Measurements from ENCODE around the gene TRAF7. TPM values are rescaled to one million over a fixed set of nuclear protein-coding genes. Genes with fewer than 3 reads are reported as not detected.

The TRAF7 gene
- total RNA-seq, 1 experiment from 2014 or later: 160 TPM

GRCh38 chr16:2226245-2226793 is 70.7 kb downstream of the TRAF7 start:
- Histone ChIP-seq H3K4me2 (ENCODE audit: low read length) (peak overlapping the region; percentile 75), H3K27me3 (ENCODE audit: insufficient read depth, low read length) (no peaks in the 10 kb centered on the region), H3K27ac (ENCODE audit: low read depth, low read length) (peak overlapping the region; percentile 97), H3K36me3 (ENCODE audit: control insufficient read depth in 1 of 2, insufficient read depth in 2 of 2, low read length in 2 of 2) (peaks cover 6 to 16% of the 10 kb centered on the region in 2 experiments; a peak in 3 of 4 replicates), H3K4me3 (replicated peaks in 1 of 2; ENCODE audit: low read depth in 1 of 2, low read length in 2 of 2) (no peak overlapping the region), H3K9me3 (ENCODE audit: control insufficient read depth in 1 of 2, insufficient read depth in 1 of 2, low read depth in 1 of 2, low read length in 2 of 2) (no peaks in the 10 kb centered on the region), H4K20me1 (ENCODE audit: insufficient read depth) (no peaks in the 10 kb centered on the region; the same call in 1 of the 2 replicates), H3K9me2 (ENCODE audit: insufficient read depth) (no peaks in the 10 kb centered on the region), H3K4me1 (ENCODE audit: control insufficient read depth in 1 of 2, insufficient read depth in 2 of 2, low read length in 2 of 2) (peaks cover 25 to 30% of the 10 kb centered on the region in 2 experiments), H3K9ac (ENCODE audit: low read length) (no peak overlapping the region), H3K79me2 (ENCODE audit: insufficient read depth, low read length) (peaks cover 63% of the 10 kb centered on the region), H2AFZ (ENCODE audit: low read depth, low read length, poor library complexity, severe bottlenecking) (no peak overlapping the region)
- DNase-seq (ENCODE audit: low read depth, low spot score): no peak
- BruUV-seq (replicated peaks): TSS peak; percentile 11
- no peak for ATAC-seq
- intact Hi-C loops (cut with micrococcal nuclease): no loop called here
- TF ChIP-seq SIN3A (IDR thresholded peaks at IDR 0.05; ENCODE audit: low read depth) (no peak), SP1 (IDR thresholded peaks at IDR 0.05; ENCODE audit: low read depth) (no peak), POLR2A (IDR thresholded peaks at IDR 0.05; ENCODE audit: borderline replicate concordance, extremely low read depth, insufficient read depth, insufficient read length) (no peak), EZH2 (IDR thresholded peaks at IDR 0.05) (no peak)
- RAD21 ChIA-PET (ENCODE audit: low non-redundant PET in 1 of 2, low total read pairs in 2 of 2, uncharacterized antibody in 2 of 2, unreplicated experiment in 2 of 2): interaction anchor here (0.6 to 1.1 kb wide), 3 partner anchors 8 to 32 kb away, joined by 3 to 4 read pairs (median 3); no protein-coding TSS in a partner anchor
- POLR2A ChIA-PET: interaction anchor here (0.6 to 1.4 kb wide), 5 partner anchors 13 to 525 kb away, joined by 3 to 6 read pairs (median 4); partner anchors contain the start of genes ECI1 and TRAF7
- CTCF ChIA-PET: no interaction called here

GRCh38 chr16:2226918-2227317 is 71.3 kb downstream of the TRAF7 start:
- H3K79me2 ChIP-seq (ENCODE audit: insufficient read depth, low read length): peaks cover 63% of the 10 kb centered on the region
- peaks cover 9 to 16% of the 10 kb centered on the region in 2 experiments; a peak in 3 of 4 replicates for H3K36me3 ChIP-seq (ENCODE audit: control insufficient read depth in 1 of 2, insufficient read depth in 2 of 2, low read length in 2 of 2)
- no peak overlapping the region for H2AFZ ChIP-seq (ENCODE audit: low read depth, low read length, poor library complexity, severe bottlenecking)
- H4K20me1 ChIP-seq (ENCODE audit: insufficient read depth): no peaks in the 10 kb centered on the region; the same call in 1 of the 2 replicates
- no peaks in the 10 kb centered on the region for H3K27me3 ChIP-seq (ENCODE audit: insufficient read depth, low read length)
- intact Hi-C loops (cut with micrococcal nuclease): no loop called here
- H3K27ac ChIP-seq (ENCODE audit: low read depth, low read length): peak overlapping the region; percentile 97; the same call in 1 of the 2 replicates
- TF ChIP-seq EZH2phosphoT487 (IDR thresholded peaks at IDR 0.05; ENCODE audit: borderline replicate concordance) (no peak), CEBPB (IDR thresholded peaks at IDR 0.05; ENCODE audit: low read depth) (no peak), ZFX (IDR thresholded peaks at IDR 0.05) (no peak), CTCF (IDR thresholded peaks at IDR 0.05 in 2 of 3, conservative IDR thresholded peaks at IDR 0.05 in 1 of 3; ENCODE audit: borderline replicate concordance in 1 of 3, insufficient read depth in 1 of 3, low read depth in 2 of 3, low read length in 2 of 3) (no peak), ZNF274 (IDR thresholded peaks at IDR 0.05; ENCODE audit: low read depth, low read length) (no peak), POLR2A (IDR thresholded peaks at IDR 0.05; ENCODE audit: borderline replicate concordance, extremely low read depth, insufficient read depth, insufficient read length) (no peak), RAD21 (IDR thresholded peaks at IDR 0.05; ENCODE audit: low read depth) (no peak), MAX (IDR thresholded peaks at IDR 0.05) (no peak), POLR2AphosphoS5 (IDR thresholded peaks at IDR 0.05; ENCODE audit: low read depth, low read length) (no peak), JUND (IDR thresholded peaks at IDR 0.05) (no peak)
- TF ChIP-seq, protein P1, sequence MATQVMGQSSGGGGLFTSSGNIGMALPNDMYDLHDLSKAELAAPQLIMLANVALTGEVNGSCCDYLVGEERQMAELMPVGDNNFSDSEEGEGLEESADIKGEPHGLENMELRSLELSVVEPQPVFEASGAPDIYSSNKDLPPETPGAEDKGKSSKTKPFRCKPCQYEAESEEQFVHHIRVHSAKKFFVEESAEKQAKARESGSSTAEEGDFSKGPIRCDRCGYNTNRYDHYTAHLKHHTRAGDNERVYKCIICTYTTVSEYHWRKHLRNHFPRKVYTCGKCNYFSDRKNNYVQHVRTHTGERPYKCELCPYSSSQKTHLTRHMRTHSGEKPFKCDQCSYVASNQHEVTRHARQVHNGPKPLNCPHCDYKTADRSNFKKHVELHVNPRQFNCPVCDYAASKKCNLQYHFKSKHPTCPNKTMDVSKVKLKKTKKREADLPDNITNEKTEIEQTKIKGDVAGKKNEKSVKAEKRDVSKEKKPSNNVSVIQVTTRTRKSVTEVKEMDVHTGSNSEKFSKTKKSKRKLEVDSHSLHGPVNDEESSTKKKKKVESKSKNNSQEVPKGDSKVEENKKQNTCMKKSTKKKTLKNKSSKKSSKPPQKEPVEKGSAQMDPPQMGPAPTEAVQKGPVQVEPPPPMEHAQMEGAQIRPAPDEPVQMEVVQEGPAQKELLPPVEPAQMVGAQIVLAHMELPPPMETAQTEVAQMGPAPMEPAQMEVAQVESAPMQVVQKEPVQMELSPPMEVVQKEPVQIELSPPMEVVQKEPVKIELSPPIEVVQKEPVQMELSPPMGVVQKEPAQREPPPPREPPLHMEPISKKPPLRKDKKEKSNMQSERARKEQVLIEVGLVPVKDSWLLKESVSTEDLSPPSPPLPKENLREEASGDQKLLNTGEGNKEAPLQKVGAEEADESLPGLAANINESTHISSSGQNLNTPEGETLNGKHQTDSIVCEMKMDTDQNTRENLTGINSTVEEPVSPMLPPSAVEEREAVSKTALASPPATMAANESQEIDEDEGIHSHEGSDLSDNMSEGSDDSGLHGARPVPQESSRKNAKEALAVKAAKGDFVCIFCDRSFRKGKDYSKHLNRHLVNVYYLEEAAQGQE (IDR thresholded peaks at IDR 0.05; ENCODE audit: low read depth): no peak
- no peaks in the 10 kb centered on the region for H3K9me2 ChIP-seq (ENCODE audit: insufficient read depth)
- no peak overlapping the region for H3K4me3 ChIP-seq (replicated peaks in 1 of 2; ENCODE audit: low read depth in 1 of 2, low read length in 2 of 2)
- peak overlapping the region; percentile 75 for H3K4me2 ChIP-seq (ENCODE audit: low read length)
- ATAC-seq (no peak), DNase-seq (ENCODE audit: low read depth, low spot score) (no peak)
- RAD21 ChIA-PET (ENCODE audit: low non-redundant PET in 1 of 2, low total read pairs in 2 of 2, uncharacterized antibody in 2 of 2, unreplicated experiment in 2 of 2): interaction anchor here in 1 of 2 experiments (0.6 to 1.1 kb wide), 2 partner anchors 31 to 32 kb away, joined by 3 read pairs; no protein-coding TSS in a partner anchor
- CTCF ChIA-PET: no interaction called here
- POLR2A ChIA-PET: interaction anchor here (1.1 to 1.4 kb wide), 3 partner anchors 12 to 32 kb away, joined by 4 to 6 read pairs (median 5); partner anchors contain the start of gene ECI1
- H3K9ac ChIP-seq (ENCODE audit: low read length): no peak overlapping the region
- H3K9me3 ChIP-seq (ENCODE audit: control insufficient read depth in 1 of 2, insufficient read depth in 1 of 2, low read depth in 1 of 2, low read length in 2 of 2): no peaks in the 10 kb centered on the region
- H3K4me1 ChIP-seq (ENCODE audit: control insufficient read depth in 1 of 2, insufficient read depth in 2 of 2, low read length in 2 of 2): peaks cover 25 to 30% of the 10 kb centered on the region in 2 experiments
- no TSS peak for BruUV-seq (replicated peaks)
